Right atrium auricular region (tissue), 2 donors: ENCODE measurements around the gene GALNT18. TPM values are rescaled to one million over a fixed set of nuclear protein-coding genes. Genes with fewer than 3 reads are reported as not detected.

Experiments used
- DNase-seq: peaks from one replicate; pipeline ENCODE4 v3.0.0-alpha.2; 2019; ENCODE audit warnings: low spot score
- H3K27ac ChIP-seq, 2 donors: fragments of 200-600 bp; sonication (generic); 1 replicate in 1 of 2; 2 replicates in 1 of 2; pipeline ENCODE4 v1.5.1; 2016 to 2019
- H3K27me3 ChIP-seq, 2 donors: fragments of 200-600 bp; sonication (generic); one replicate each; pipeline versions ENCODE4 v1.5.1 to v1.6.0; 2017 to 2019
- H3K36me3 ChIP-seq: fragments of 200-600 bp; sonication (generic); one replicate; pipeline ENCODE4 v1.5.1; 2016
- H3K4me1 ChIP-seq, 2 donors: fragments of 200-600 bp; sonication (generic); one replicate each; pipeline versions ENCODE4 v1.5.1 to v1.6.0; 2017 to 2019
- H3K4me3 ChIP-seq, 2 donors: fragments of 200-600 bp; sonication (generic); 1 replicate in 1 of 2; 2 replicates in 1 of 2; pipeline ENCODE4 v1.5.1; 2017 to 2019; ENCODE audit warnings: mild to moderate bottlenecking in 1 of 2, moderate library complexity in 1 of 2
- H3K9me3 ChIP-seq, 2 donors: fragments of 200-600 bp; sonication (generic); one replicate each; pipeline ENCODE4 v1.5.1; 2019
- CTCF ChIP-seq, 2 donors: fragments of 200-600 bp; sonication (generic); IDR thresholded peaks; one replicate each; pipeline ENCODE4 v1.5.1; 2019; ENCODE audit warnings: antibody characterized with exemption in 2 of 2
- total RNA-seq, 2 donors: library from RNA; depleted of rRNA; stranded (reverse); fragments of >200 nt; gene quantifications; one replicate each; pipeline ENCODE4 v1.1.0, GENCODE V29; 2016

Gene GALNT18
- total RNA-seq, 2 donors from 2014 or later: 22.2 to 26.8 TPM

GRCh38 chr11:11446967-11447366 lies 174.8 kb downstream of the GALNT18 start:
- no peak overlapping the region for H3K27ac ChIP-seq
- no peak for TF ChIP-seq CTCF (IDR thresholded peaks at IDR 0.05)
- H3K4me3 ChIP-seq: no peak overlapping the region
- H3K9me3 ChIP-seq: no peaks in the 10 kb centered on the region
- no peaks in the 10 kb centered on the region for H3K36me3 ChIP-seq
- no peak for DNase-seq
- peaks cover 0 to 40% of the 10 kb centered on the region in 2 donors for H3K4me1 ChIP-seq
- no peaks in the 10 kb centered on the region for H3K27me3 ChIP-seq

- TF ChIP-seq CTCF (IDR thresholded peaks at IDR 0.05): no peak
- Histone ChIP-seq H3K36me3 (no peaks in the 10 kb centered on the region), H3K27me3 (no peaks in the 10 kb centered on the region), H3K27ac (no peak overlapping the region), H3K4me3 (no peak overlapping the region), H3K4me1 (peaks cover 0 to 40% of the 10 kb centered on the region in 2 donors), H3K9me3 (no peaks in the 10 kb centered on the region)
- no peak for DNase-seq
Measured at GRCh38 chr11:11446564-11446963, 175.2 kb downstream of the GALNT18 start.

- H3K4me1 ChIP-seq: peaks cover 0 to 40% of the 10 kb centered on the region in 2 donors
- H3K27ac ChIP-seq: no peak overlapping the region
- H3K36me3 ChIP-seq: no peaks in the 10 kb centered on the region
- H3K9me3 ChIP-seq: no peaks in the 10 kb centered on the region
- no peak for DNase-seq
- H3K4me3 ChIP-seq: no peak overlapping the region
- no peak for TF ChIP-seq CTCF (IDR thresholded peaks at IDR 0.05)
- no peaks in the 10 kb centered on the region for H3K27me3 ChIP-seq
Measured at GRCh38 chr11:11445441-11446185, 176.2 kb downstream of the GALNT18 start.

GRCh38 chr11:11444804-11445131 lies 177.0 kb downstream of the GALNT18 start:
- H3K4me1 ChIP-seq: peaks cover 0 to 40% of the 10 kb centered on the region in 2 donors
- H3K27me3 ChIP-seq: no peaks in the 10 kb centered on the region
- no peak for DNase-seq
- no peaks in the 10 kb centered on the region for H3K36me3 ChIP-seq
- TF ChIP-seq CTCF (IDR thresholded peaks at IDR 0.05): no peak
- H3K4me3 ChIP-seq: no peak overlapping the region
- H3K27ac ChIP-seq: peak overlapping the region; percentile 69 to 72
- H3K9me3 ChIP-seq: no peaks in the 10 kb centered on the region

GRCh38 chr11:11444027-11444803 lies 177.6 kb downstream of the GALNT18 start:
- peaks cover 0 to 40% of the 10 kb centered on the region in 2 donors for H3K4me1 ChIP-seq
- no peak for DNase-seq

More at GRCh38 chr11:11444027-11444803, 177.6 kb downstream of the GALNT18 start:
- H3K4me3 ChIP-seq: no peak overlapping the region
- no peaks in the 10 kb centered on the region for H3K27me3 ChIP-seq
- H3K36me3 ChIP-seq: no peaks in the 10 kb centered on the region
- no peak for TF ChIP-seq CTCF (IDR thresholded peaks at IDR 0.05)
- no peaks in the 10 kb centered on the region for H3K9me3 ChIP-seq
- H3K27ac ChIP-seq: peak overlapping the region; percentile 69 to 72
